ENCODE data around the gene TMEM125. TPM values are rescaled to one million over a fixed set of nuclear protein-coding genes. Genes with fewer than 3 reads are reported as not detected.

The TMEM125 gene
- total RNA-seq, 2 experiments from 2014 or later: 0.30 TPM; not detected in 1

DNA sequence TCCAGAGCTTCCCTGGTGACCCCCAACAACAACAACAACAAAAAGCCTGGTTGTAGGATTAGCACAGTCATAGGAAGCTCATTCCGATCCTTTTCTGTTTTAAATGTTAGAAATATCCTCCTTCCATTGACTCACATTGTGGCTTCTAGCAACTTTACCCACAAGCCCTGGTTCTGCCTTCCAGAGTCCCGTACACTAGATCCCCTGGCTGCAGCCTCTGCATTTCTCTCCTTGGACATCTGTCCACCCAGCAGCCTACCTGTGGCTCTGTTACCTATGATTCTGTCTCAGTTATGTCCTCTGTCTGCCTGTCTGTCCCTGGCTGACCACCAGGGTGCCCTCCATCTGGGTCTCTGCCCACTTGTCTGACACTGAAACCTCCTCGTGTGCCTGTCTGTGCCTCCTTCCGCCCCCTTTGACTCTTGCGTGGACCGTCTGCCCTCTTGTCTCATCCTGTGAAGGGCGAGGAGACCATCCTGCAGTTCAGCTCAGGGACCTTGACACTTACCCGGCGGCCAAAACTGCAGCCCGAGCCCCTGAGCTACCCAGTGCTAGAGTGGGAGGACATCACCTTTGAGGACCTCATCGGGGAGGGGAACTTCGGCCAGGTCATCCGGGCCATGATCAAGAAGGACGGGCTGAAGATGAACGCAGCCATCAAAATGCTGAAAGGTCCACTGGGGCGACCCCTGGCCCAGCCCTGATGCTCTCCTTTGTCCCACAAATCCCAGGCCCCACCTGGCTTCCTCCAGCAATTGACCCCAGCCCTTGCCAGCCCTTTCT, 47.1 kb downstream of the TMEM125 start:
- Mint-ChIP-seq H3K4me1 (no peaks in the 10 kb centered on the region), H3K9me3 (no peaks in the 10 kb centered on the region), H3K4me3 (no peak overlapping the region), H3K27ac (no peak overlapping the region), H3K27me3 (no peaks in the 10 kb centered on the region), H3K36me3 (no peaks in the 10 kb centered on the region)
- no peak for DNase-seq

DNA sequence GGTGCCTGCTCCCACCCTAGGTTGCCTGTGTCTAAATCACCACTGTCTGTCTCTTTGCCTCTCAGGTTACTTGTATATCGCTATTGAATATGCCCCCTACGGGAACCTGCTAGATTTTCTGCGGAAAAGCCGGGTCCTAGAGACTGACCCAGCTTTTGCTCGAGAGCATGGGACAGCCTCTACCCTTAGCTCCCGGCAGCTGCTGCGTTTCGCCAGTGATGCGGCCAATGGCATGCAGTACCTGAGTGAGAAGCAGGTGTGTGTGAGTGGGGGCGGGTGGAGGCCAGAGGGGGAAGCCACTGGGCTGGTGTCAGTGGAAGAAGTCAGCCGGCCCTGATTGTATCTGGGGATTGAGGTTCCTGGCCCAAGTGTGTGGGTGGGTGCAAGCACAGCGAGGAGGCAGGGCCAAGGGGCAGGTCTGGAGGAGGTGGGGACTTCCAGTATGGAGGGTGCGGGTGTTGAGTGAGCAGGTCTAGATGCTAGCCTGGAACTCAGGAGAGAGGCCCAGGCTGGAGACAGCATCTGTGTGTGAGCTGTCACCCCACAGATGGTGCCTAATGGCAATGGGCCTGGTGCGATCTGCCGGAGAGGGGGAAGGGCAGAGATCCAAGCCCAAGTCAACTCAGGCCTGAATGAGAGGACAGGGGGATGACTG, 48.2 kb downstream of the TMEM125 start:
- H3K4me1 Mint-ChIP-seq: no peaks in the 10 kb centered on the region
- no peaks in the 10 kb centered on the region for H3K36me3 Mint-ChIP-seq
- H3K4me3 Mint-ChIP-seq: no peak overlapping the region
- no peak overlapping the region for H3K27ac Mint-ChIP-seq
- H3K9me3 Mint-ChIP-seq: no peaks in the 10 kb centered on the region
- H3K27me3 Mint-ChIP-seq: no peaks in the 10 kb centered on the region
- no peak for DNase-seq

DNA sequence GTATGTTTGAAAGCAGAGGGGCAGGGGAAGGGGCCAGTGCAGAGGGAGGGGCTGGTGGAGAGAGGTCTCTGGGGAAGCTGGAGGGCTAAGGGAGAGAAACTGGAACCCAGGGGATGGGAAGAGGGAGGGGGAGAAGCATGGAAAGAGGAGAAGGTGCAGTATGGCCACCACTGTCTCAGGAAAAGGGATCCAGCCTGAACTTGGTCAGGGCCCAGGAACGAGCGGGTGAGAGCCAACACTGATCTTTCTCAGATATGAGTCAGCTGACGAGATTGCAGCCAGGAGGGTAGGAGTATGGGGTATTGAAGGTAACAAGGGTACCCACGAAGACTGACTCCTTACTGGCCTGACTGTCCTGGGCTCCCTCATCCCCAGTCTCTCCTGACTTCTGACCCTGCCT, 49.0 kb downstream of the TMEM125 start:
- Mint-ChIP-seq H3K9me3 (no peaks in the 10 kb centered on the region), H3K36me3 (no peaks in the 10 kb centered on the region), H3K27me3 (no peaks in the 10 kb centered on the region), H3K4me3 (no peak overlapping the region), H3K27ac (no peak overlapping the region), H3K4me1 (no peaks in the 10 kb centered on the region)
- no peak for DNase-seq

GRCh38 chr1:43319288-43319687, 49.5 kb downstream of the TMEM125 start:
- no peaks in the 10 kb centered on the region for H3K27me3 Mint-ChIP-seq
- no peak overlapping the region for H3K27ac Mint-ChIP-seq
- peaks cover 2% of the 10 kb centered on the region for H3K9me3 Mint-ChIP-seq
- no peak for DNase-seq
- H3K36me3 Mint-ChIP-seq: no peaks in the 10 kb centered on the region
- no peaks in the 10 kb centered on the region for H3K4me1 Mint-ChIP-seq
- H3K4me3 Mint-ChIP-seq: no peak overlapping the region

GRCh38 chr1:43319766-43320165, 50.0 kb downstream of the TMEM125 start:
- Mint-ChIP-seq H3K36me3 (peaks cover 2% of the 10 kb centered on the region), H3K9me3 (peaks cover 4% of the 10 kb centered on the region), H3K4me3 (no peak overlapping the region), H3K4me1 (no peaks in the 10 kb centered on the region), H3K27me3 (no peaks in the 10 kb centered on the region), H3K27ac (no peak overlapping the region)
- DNase-seq: no peak

GRCh38 chr1:43321331-43321891, 51.6 kb downstream of the TMEM125 start:
- no peaks in the 10 kb centered on the region for H3K27me3 Mint-ChIP-seq
- peaks cover 14% of the 10 kb centered on the region for H3K9me3 Mint-ChIP-seq
- no peak overlapping the region for H3K4me3 Mint-ChIP-seq
- H3K4me1 Mint-ChIP-seq: no peaks in the 10 kb centered on the region
- DNase-seq: no peak
- H3K36me3 Mint-ChIP-seq: peaks cover 9% of the 10 kb centered on the region
- no peak overlapping the region for H3K27ac Mint-ChIP-seq

DNA sequence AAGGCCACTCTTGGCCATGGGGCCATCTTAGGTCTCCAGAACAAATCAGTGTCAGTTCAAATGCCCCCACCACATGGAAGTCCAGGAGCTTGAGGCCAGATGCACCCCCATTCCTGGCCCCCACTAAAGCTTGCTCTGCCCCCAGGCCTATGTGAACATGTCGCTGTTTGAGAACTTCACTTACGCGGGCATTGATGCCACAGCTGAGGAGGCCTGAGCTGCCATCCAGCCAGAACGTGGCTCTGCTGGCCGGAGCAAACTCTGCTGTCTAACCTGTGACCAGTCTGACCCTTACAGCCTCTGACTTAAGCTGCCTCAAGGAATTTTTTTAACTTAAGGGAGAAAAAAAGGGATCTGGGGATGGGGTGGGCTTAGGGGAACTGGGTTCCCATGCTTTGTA, 52.7 kb downstream of the TMEM125 start:
- peaks cover 6% of the 10 kb centered on the region for H3K4me1 Mint-ChIP-seq
- no peak for DNase-seq

More for the DNA sequence above, 52.7 kb downstream of the TMEM125 start:
- no peak overlapping the region for H3K4me3 Mint-ChIP-seq
- peaks cover 15% of the 10 kb centered on the region for H3K9me3 Mint-ChIP-seq
- no peak overlapping the region for H3K27ac Mint-ChIP-seq
- peaks cover 9% of the 10 kb centered on the region for H3K36me3 Mint-ChIP-seq
- H3K27me3 Mint-ChIP-seq: no peaks in the 10 kb centered on the region

Other genes with a start within 250 kb of the TMEM125 start
- gene EBNA1BP2, start 97.7 kb upstream of the TMEM125 start, total RNA-seq: 100 to 1,000 TPM; 164 to 167 TPM
- gene CFAP57, start 97.7 kb upstream of the TMEM125 start, total RNA-seq: under 1 TPM; 0.32 to 0.35 TPM
- gene C1orf210, start 15.6 kb downstream of the TMEM125 start, total RNA-seq: not detected
- gene TIE1, start 31.0 kb downstream of the TMEM125 start, total RNA-seq: under 1 TPM; 0.14 to 0.49 TPM
- gene MPL, start 67.8 kb downstream of the TMEM125 start, total RNA-seq: not detected
- 100 to 1,000 TPM; 182 to 184 TPM for gene CDC20, start 89.0 kb downstream of the TMEM125 start, total RNA-seq
- gene ELOVL1, start 98.0 kb downstream of the TMEM125 start, total RNA-seq: 10 to 100 TPM; 66.9 to 67.4 TPM
- gene MED8, start 119.8 kb downstream of the TMEM125 start, total RNA-seq: 10 to 100 TPM; 34.1 to 35.7 TPM
- 10 to 100 TPM; 22.4 to 27.6 TPM for gene SZT2, start 119.9 kb downstream of the TMEM125 start, total RNA-seq
- 1 to 10 TPM; 4.3 to 5.6 TPM for gene HYI, start 183.9 kb downstream of the TMEM125 start, total RNA-seq